GM12878 (cell line): ENCODE measurements around the gene DYNLL1. TPM values are rescaled to one million over a fixed set of nuclear protein-coding genes. Genes with fewer than 3 reads are reported as not detected.

Source experiments
- ATAC-seq: fragments of 200-7000 bp; cut with Tn5 transposase; 3 replicates; pipeline ENCODE4 v1.9.1; 2020; ENCODE audit warnings: mild to moderate bottlenecking, moderate library complexity
- BruUV-seq: library from RNA; stranded (reverse); fragments of 400-500 nt; replicated peaks from 2 replicates; lab custom pipeline; 2021; lab: Mats Ljungman, UMichigan
- CTCF ChIA-PET: fragments of 300-600 bp; sonication (Branson Sonifier 250); formaldehyde crosslinking; extraction: SDS; loops from one replicate; lab custom pipeline; 2021; ENCODE audit warnings: inconsistent platforms; lab: Yijun Ruan, JAX
- POLR2A ChIA-PET: fragments of 350-600 bp; formaldehyde crosslinking; extraction: SDS; loops from one replicate; lab custom pipeline; 2021; ENCODE audit warnings: inconsistent platforms; lab: Charles Lee
- RAD21 ChIA-PET: fragments of 300-600 bp; sonication (Branson Sonifier 250); formaldehyde crosslinking; loops from one replicate; lab custom pipeline; 2023; ENCODE audit warnings: antibody characterized with exemption; ENCODE audit not compliant: unreplicated experiment; lab: Charles Lee
- SMC1A ChIA-PET: fragments of 300-600 bp; sonication (Branson Sonifier 250); formaldehyde crosslinking; loops from one replicate; lab custom pipeline; 2023; ENCODE audit not compliant: unreplicated experiment, uncharacterized antibody; lab: Charles Lee
- DNase-seq: peaks from one replicate; pipeline ENCODE4 v3.0.0-alpha.2; 2011; ENCODE audit warnings: low read depth, low spot score
- FAIRE-seq: peaks from 3 replicates; lab custom pipeline; 2011; peaks lifted over from hg19 to GRCh38; lab: Jason Lieb, UNC
- H2AFZ ChIP-seq: 2 replicates; pipeline ENCODE4 v1.6.0; 2011; ENCODE audit warnings: low read depth, low read length, control low read depth; ENCODE audit not compliant: control insufficient read depth
- H3K27ac ChIP-seq: 2 replicates; pipeline ENCODE4 v1.5.1; 2011; ENCODE audit warnings: control low read depth; ENCODE audit not compliant: control insufficient read depth, insufficient read depth
- H3K27me3 ChIP-seq, 2 experiments: replicated peaks in 1 of 2; 2 replicates each; pipeline versions ENCODE4 v1.6.0 to v1.6.1; 2011; ENCODE audit warnings: low read length in 1 of 2; ENCODE audit not compliant: control insufficient read depth in 2 of 2, insufficient read depth in 2 of 2
- H3K36me3 ChIP-seq, 2 experiments: 2 replicates each; pipeline ENCODE4 v1.5.1; 2011; ENCODE audit warnings: low read length in 1 of 2; ENCODE audit not compliant: control insufficient read depth in 2 of 2, insufficient read depth in 2 of 2
- H3K4me1 ChIP-seq: 2 replicates; pipeline ENCODE4 v1.6.1; 2011; ENCODE audit warnings: mild to moderate bottlenecking, low read length, moderate library complexity, mixed read lengths; ENCODE audit not compliant: control insufficient read depth, insufficient read depth
- H3K4me2 ChIP-seq: 2 replicates; pipeline ENCODE4 v1.6.0; 2011; ENCODE audit warnings: control low read depth; ENCODE audit not compliant: control insufficient read depth, insufficient read depth
- H3K4me3 ChIP-seq: fragments of 200-600 bp; sonication (generic); 2 replicates; pipeline ENCODE4 v1.5.1; 2016
- H3K79me2 ChIP-seq: 2 replicates; pipeline ENCODE4 v1.6.0; 2011; ENCODE audit warnings: low read length; ENCODE audit not compliant: control insufficient read depth, insufficient read depth
- H3K9ac ChIP-seq: 2 replicates; pipeline ENCODE4 v1.8.0; 2011; ENCODE audit warnings: low read length, control low read depth, mixed read lengths; ENCODE audit not compliant: control insufficient read depth, insufficient read depth
- H3K9me3 ChIP-seq: replicated peaks from 3 replicates; pipeline ENCODE4 v1.5.1; 2011; ENCODE audit warnings: mild to moderate bottlenecking, low read length; ENCODE audit not compliant: control insufficient read depth, insufficient read depth
- H4K20me1 ChIP-seq: 2 replicates; pipeline ENCODE4 v1.6.0; 2011; ENCODE audit not compliant: control insufficient read depth, insufficient read depth
- BRCA1 ChIP-seq: IDR thresholded peaks from 2 replicates; pipeline ENCODE4 v1.6.1; 2011; ENCODE audit warnings: low read depth, low read length, improper control_type of control experiment
- GABPA ChIP-seq: IDR thresholded peaks from 2 replicates; pipeline ENCODE4 v1.6.1; 2014; ENCODE audit warnings: antibody characterized with exemption, low read depth, mild to moderate bottlenecking, inconsistent platforms
- HDAC6 ChIP-seq: fragments of 200-600 bp; sonication (generic); IDR thresholded peaks from one replicate; pipeline ENCODE4 v1.8.0; 2017; ENCODE audit warnings: antibody characterized with exemption; ENCODE audit not compliant: unreplicated experiment
- IRF4 ChIP-seq: IDR thresholded peaks from 2 replicates; pipeline ENCODE4 v1.6.1; 2011; ENCODE audit warnings: low read depth, low read length
- MAX ChIP-seq: IDR thresholded peaks from 2 replicates; pipeline ENCODE4 v1.6.1; 2012; ENCODE audit warnings: low read depth, low read length, improper control_type of control experiment
- PAX8 ChIP-seq: fragments of 450-650 bp; IDR thresholded peaks from 2 replicates; pipeline ENCODE4 v1.6.1; 2017; ENCODE audit warnings: mild to moderate bottlenecking, moderate library complexity
- PML ChIP-seq: IDR thresholded peaks from 2 replicates; pipeline ENCODE4 v1.6.1; 2012; ENCODE audit warnings: low read length, inconsistent platforms
- SMAD1 ChIP-seq: fragments of 450-650 bp; IDR thresholded peaks from 2 replicates; pipeline ENCODE4 v1.6.1; 2018; ENCODE audit warnings: mild to moderate bottlenecking, low read depth; ENCODE audit not compliant: partially characterized antibody
- SP1 ChIP-seq: IDR thresholded peaks from one replicate; pipeline ENCODE4 v1.6.1; 2011; ENCODE audit warnings: low read depth, low read length
- SRF ChIP-seq, 2 experiments: IDR thresholded peaks; 2 replicates each; pipeline ENCODE4 v1.6.1; 2011; ENCODE audit warnings: low read depth in 2 of 2, low read length in 2 of 2, mild to moderate bottlenecking in 1 of 2, moderate library complexity in 1 of 2
- TARDBP ChIP-seq: IDR thresholded peaks from 2 replicates; pipeline ENCODE4 v1.6.1; 2016; ENCODE audit warnings: borderline replicate concordance
- TCF3 ChIP-seq: IDR thresholded peaks from 2 replicates; pipeline ENCODE4 v1.6.1; 2012; ENCODE audit warnings: low read depth, mild to moderate bottlenecking, low read length, borderline replicate concordance; ENCODE audit not compliant: insufficient read depth
- WRNIP1 ChIP-seq: IDR thresholded peaks from 2 replicates; pipeline ENCODE4 v1.6.1; 2011; ENCODE audit warnings: low read depth, low read length, improper control_type of control experiment, borderline replicate concordance
- ZNF24 ChIP-seq: fragments of 450-650 bp; IDR thresholded peaks from 2 replicates; pipeline ENCODE4 v1.6.1; 2017; ENCODE audit warnings: antibody characterized with exemption, mild to moderate bottlenecking
- ZNF274 ChIP-seq: IDR thresholded peaks from one replicate; pipeline ENCODE4 v1.8.0; 2011; ENCODE audit not compliant: insufficient read length, insufficient read depth
- WGBS: methylation state at CpG from one replicate; pipeline ENCODE4 v1.1.6; 2016; ENCODE audit warnings: low lambda C conversion rate; ENCODE audit not compliant: insufficient replicate concordance, insufficient coverage; ENCODE audit errors: missing lambda C conversion rate; 5-methylcytosine and 5-hydroxymethylcytosine counted together
- in situ Hi-C: fragments of 300-500 bp; cut with MboI; formaldehyde crosslinking; loops from 9 replicates; pipeline ENCODE4 v1.14.3; 2018; ENCODE audit warnings: mixed read lengths
- intact Hi-C: fragments of 100-400 bp; cut with micrococcal nuclease; formaldehyde crosslinking; loops from one replicate; pipeline ENCODE4 v1.14.2; 2022; ENCODE audit not compliant: unreplicated experiment
- polyA plus RNA-seq, 11 experiments: library from polyadenylated mRNA; depleted of rRNA in 4 of 11; unstranded in 6 of 11; stranded (reverse) in 5 of 11; fragments of >200 nt; fragmentation: Nextera tagmentation in 4 of 11; fragmentation: Illumina TruSeq in 1 of 11; extraction: Ambion mirVana in 4 of 11; extraction: Trizol in 1 of 11; gene quantifications; 1 replicate in 1 of 11; 2 replicates in 10 of 11; pipeline versions ENCODE4 v1.2.1 to v1.2.3, GENCODE V29; 2011 to 2016; ENCODE audit warnings: inconsistent platforms in 2 of 11, missing spikeins in 2 of 11, low read depth in 1 of 11
- total RNA-seq, 4 experiments: library from RNA; depleted of rRNA in 3 of 4; stranded (reverse); fragments of >200 nt in 3 of 4; fragmentation: Illumina TruSeq in 1 of 4; extraction: Trizol in 1 of 4; gene quantifications; 2 replicates each; pipeline versions ENCODE4 v1.2.1 to v1.2.3, GENCODE V29; 2013 to 2021
- TF ChIP-seq, protein P1 (sequence below): fragments of 450-650 bp; IDR thresholded peaks from 2 replicates; pipeline ENCODE4 v1.6.1; 2017; ENCODE audit warnings: antibody characterized with exemption, mild to moderate bottlenecking, moderate library complexity
- TF ChIP-seq, protein P2 (sequence below): IDR thresholded peaks from 2 replicates; pipeline ENCODE4 v1.6.1; 2012; ENCODE audit warnings: improper control_type of control experiment, low read depth, low read length; ENCODE audit not compliant: insufficient replicate concordance

The DYNLL1 gene
- total and polyA plus RNA-seq, 10 of the 15 experiments (the other 5 are each of a cell fraction or from before 2014, with no cell fraction given), result 239 to 796 (median 379) TPM

DNA sequence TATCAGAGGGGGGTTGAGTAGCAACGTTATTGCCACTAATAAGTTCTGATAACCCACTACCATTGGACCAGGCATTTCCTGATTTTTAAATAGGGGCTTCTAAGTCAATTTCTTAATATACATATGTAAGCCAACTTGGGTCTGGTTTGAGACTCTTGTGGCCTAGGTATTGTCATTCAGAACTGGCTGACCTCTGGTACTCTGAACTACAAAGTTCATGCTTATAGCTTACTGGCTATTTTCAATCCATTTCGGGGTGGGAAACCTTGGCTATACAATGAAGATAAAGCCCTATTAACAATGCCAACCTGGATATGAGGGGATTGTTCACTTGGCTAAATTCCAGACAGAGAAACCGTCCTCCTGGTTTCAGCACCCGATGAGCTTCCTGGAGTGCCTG, 8.7 kb downstream of the DYNLL1 start (continued):
- TF ChIP-seq, protein P1, sequence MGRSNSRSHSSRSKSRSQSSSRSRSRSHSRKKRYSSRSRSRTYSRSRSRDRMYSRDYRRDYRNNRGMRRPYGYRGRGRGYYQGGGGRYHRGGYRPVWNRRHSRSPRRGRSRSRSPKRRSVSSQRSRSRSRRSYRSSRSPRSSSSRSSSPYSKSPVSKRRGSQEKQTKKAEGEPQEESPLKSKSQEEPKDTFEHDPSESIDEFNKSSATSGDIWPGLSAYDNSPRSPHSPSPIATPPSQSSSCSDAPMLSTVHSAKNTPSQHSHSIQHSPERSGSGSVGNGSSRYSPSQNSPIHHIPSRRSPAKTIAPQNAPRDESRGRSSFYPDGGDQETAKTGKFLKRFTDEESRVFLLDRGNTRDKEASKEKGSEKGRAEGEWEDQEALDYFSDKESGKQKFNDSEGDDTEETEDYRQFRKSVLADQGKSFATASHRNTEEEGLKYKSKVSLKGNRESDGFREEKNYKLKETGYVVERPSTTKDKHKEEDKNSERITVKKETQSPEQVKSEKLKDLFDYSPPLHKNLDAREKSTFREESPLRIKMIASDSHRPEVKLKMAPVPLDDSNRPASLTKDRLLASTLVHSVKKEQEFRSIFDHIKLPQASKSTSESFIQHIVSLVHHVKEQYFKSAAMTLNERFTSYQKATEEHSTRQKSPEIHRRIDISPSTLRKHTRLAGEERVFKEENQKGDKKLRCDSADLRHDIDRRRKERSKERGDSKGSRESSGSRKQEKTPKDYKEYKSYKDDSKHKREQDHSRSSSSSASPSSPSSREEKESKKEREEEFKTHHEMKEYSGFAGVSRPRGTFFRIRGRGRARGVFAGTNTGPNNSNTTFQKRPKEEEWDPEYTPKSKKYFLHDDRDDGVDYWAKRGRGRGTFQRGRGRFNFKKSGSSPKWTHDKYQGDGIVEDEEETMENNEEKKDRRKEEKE, result no peak
- TF ChIP-seq IRF4 (no peak), MAX (no peak), ZNF274 (no peak), SP1 (no peak), SMAD1 (no peak), PML (no peak), BRCA1 (no peak), ZNF24 (no peak), PAX8 (no peak), WRNIP1 (no peak), HDAC6 (no peak)

DNA sequence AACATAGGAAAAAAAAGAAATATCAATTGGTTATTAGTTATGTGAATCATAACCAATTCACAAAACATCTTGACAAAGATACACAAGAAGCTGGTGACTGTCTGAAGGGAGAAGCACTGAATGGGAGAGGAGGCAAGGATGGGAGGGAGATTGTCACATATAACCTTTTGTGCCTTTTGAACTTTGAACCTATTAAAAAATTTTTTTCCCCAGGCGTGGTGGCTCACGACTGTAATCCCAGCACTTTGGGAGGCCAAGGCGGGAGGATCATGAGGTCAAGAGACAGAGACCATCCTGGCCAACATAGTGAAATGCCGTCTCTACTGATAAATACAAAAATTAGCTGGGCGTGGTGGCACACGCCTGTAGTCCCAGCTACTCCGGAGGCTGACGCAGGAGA, 12.6 kb downstream of the DYNLL1 start:
- DNase-seq (no peak), FAIRE-seq (no peak), ATAC-seq (no peak)
- Histone ChIP-seq H3K9me3 (no peaks in the 10 kb centered on the region), H3K79me2 (no peaks in the 10 kb centered on the region), H4K20me1 (no peaks in the 10 kb centered on the region), H2AFZ (no peak overlapping the region), H3K4me3 (no peak overlapping the region), H3K27me3 (no peaks in the 10 kb centered on the region), H3K27ac (no peak overlapping the region), H3K4me2 (no peak overlapping the region), H3K9ac (no peak overlapping the region), H3K4me1 (no peaks in the 10 kb centered on the region), H3K36me3 (peaks cover 0 to 16% of the 10 kb centered on the region in 2 experiments; a peak in 2 of 4 replicates)
- intact Hi-C loops (no loop called here), in situ Hi-C loops (no loop called here)
- BruUV-seq, result no TSS peak
- SMC1A ChIA-PET, result no interaction called here
- CTCF ChIA-PET, result interaction anchor here (1.1 to 1.7 kb wide), 2 partner anchors 39 to 141 kb away, joined by 3 read pairs; partner anchors contain the start of gene SRSF9
- 97% methylated on average over 8 of the region's 8 CpGs for WGBS
- RAD21 ChIA-PET, result no interaction called here
- POLR2A ChIA-PET, result interaction anchor here (1.5 kb wide), 1 partner anchor 11 kb away, joined by 3 read pairs; no protein-coding TSS in a partner anchor
- TF ChIP-seq GABPA (no peak), SRF (IDR thresholded peaks at IDR 0.05; ENCODE audit: low read depth in 2 of 2, low read length in 2 of 2) (no peak), TARDBP (no peak), TCF3 (no peak)
- TF ChIP-seq, protein P2, sequence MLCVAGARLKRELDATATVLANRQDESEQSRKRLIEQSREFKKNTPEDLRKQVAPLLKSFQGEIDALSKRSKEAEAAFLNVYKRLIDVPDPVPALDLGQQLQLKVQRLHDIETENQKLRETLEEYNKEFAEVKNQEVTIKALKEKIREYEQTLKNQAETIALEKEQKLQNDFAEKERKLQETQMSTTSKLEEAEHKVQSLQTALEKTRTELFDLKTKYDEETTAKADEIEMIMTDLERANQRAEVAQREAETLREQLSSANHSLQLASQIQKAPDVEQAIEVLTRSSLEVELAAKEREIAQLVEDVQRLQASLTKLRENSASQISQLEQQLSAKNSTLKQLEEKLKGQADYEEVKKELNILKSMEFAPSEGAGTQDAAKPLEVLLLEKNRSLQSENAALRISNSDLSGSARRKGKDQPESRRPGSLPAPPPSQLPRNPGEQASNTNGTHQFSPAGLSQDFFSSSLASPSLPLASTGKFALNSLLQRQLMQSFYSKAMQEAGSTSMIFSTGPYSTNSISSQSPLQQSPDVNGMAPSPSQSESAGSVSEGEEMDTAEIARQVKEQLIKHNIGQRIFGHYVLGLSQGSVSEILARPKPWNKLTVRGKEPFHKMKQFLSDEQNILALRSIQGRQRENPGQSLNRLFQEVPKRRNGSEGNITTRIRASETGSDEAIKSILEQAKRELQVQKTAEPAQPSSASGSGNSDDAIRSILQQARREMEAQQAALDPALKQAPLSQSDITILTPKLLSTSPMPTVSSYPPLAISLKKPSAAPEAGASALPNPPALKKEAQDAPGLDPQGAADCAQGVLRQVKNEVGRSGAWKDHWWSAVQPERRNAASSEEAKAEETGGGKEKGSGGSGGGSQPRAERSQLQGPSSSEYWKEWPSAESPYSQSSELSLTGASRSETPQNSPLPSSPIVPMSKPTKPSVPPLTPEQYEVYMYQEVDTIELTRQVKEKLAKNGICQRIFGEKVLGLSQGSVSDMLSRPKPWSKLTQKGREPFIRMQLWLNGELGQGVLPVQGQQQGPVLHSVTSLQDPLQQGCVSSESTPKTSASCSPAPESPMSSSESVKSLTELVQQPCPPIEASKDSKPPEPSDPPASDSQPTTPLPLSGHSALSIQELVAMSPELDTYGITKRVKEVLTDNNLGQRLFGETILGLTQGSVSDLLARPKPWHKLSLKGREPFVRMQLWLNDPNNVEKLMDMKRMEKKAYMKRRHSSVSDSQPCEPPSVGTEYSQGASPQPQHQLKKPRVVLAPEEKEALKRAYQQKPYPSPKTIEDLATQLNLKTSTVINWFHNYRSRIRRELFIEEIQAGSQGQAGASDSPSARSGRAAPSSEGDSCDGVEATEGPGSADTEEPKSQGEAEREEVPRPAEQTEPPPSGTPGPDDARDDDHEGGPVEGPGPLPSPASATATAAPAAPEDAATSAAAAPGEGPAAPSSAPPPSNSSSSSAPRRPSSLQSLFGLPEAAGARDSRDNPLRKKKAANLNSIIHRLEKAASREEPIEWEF, result no peak
